ENCODE data around the gene ASS1.

The ASS1 gene

DNA sequence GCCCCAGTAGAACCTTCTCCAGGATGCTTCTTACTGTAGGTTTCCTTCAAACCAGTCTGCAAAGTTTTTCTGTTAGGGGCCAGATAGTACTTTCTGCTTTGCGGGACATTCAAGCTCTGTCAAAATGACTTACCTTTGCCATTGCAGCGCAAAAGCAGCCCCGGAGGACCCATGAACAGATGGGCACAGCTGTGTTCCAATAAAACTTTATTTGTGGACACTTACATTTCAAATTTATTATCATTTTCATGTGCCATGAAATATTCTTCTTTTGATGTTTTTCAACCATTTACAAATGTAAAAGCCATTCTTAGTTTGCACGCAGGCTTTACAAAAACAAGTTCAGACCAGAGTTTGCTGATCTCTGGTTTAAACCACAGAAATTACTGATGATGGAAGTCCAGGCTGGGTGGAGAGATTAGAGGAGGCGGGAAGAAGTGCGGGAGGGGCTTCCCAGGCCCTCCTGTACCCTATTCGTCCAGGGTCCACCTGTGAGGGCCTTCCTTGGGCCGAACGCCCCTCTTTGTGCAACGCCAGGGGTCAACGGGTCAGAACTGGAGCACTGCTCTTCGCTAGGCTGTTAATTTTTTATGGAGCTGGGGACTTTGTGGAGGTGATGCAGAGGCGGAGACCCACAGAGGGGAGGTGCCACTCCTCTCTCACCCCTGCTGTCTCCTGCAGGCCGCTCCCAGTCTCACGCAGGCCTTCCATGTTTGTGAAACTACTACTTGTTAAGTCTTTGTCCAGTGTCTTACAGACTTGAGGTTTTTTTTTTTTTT lies 7.6 kb upstream of the ASS1 start:
- no peak for DNase-seq

DNA sequence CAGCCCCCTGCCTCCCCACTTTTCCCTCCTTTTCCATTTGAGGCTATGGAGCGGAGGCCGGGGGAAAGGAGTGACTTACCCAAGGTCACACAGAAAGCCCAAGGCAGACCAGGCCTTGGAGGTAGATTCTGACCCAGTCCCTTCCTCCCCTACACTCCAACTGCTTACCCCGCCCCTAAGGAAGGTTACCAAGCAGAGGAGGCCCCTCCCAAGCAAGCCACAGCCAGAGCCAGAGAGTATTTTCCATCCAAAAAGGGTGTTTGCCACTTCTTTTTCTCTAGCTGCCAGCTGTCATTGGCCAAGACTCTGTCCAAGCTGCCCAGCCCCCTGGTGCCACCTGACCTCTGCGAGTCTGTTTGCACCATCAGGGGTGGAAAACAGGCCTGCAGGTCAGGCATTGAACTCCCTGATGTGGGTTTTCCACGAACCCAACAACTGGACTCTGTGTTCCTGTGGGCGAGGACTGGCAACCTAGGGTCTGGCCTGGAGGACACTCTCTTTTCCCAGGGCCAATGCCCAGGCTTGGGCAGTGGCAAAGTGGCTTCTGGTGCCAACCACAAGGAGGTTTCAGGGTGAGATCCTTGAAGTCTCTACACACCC lies 6.3 kb upstream of the ASS1 start:
- no peak for DNase-seq

DNA sequence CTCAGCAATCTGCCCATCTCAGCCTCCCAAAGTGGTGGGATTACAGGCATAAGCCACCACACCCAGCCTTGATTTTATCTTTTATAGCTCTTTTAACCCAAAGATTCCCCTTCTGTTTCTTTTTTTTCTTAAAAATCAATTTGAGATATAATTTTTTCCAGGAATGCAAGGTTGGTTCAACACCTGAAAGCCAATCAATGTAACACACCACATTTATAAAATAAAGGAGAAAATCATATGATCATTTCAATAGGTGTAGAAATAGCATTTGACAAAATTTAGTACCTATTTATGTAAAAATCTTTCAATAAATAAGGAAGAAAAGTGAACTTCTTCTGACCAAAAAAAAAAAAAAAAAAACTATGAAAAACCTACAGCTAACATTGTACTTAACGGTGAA lies 3.7 kb upstream of the ASS1 start:
- no peak for DNase-seq

DNA sequence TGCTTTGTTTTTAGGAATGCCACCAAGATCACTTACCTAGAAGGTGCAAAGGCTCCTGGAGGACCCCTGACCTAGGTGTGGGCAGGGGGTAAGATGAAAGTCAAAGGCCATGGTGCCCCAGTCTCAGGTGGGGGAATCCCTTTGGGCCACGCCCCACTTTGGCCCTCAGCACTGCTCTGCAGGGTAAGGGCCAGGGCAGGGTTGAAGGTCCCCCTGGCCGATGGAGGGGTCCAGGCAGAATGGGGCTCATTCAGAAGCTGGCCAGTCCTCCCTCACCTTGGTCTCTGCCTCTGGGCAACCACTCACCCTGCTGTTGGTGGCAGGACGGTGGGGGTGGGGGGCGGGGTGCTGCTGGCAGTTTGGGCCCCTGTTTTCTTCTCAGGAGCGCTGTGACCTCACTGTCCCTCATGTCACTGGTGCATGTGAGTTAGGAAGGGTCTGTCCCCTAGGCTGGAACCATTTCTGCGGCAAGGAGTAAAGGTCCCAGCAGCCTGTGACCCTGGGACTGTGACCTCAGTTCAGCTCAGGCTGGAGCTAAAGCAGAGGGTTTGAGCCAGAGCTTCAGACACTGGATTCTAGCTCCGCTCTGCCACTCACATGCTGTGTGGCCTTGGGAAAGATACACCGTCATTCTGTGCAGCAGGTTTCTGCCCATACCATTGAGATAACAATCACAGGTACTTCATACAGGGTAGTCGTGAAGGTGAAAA lies 1.9 kb upstream of the ASS1 start:
- no peak for DNase-seq

GRCh38 chr9:130443456-130443801 lies 1.3 kb upstream of the ASS1 start:
- no peak for DNase-seq

- DNase-seq = no peak
These were observed 795 bp upstream of the ASS1 start for GRCh38 chr9:130443840-130444492.

DNA sequence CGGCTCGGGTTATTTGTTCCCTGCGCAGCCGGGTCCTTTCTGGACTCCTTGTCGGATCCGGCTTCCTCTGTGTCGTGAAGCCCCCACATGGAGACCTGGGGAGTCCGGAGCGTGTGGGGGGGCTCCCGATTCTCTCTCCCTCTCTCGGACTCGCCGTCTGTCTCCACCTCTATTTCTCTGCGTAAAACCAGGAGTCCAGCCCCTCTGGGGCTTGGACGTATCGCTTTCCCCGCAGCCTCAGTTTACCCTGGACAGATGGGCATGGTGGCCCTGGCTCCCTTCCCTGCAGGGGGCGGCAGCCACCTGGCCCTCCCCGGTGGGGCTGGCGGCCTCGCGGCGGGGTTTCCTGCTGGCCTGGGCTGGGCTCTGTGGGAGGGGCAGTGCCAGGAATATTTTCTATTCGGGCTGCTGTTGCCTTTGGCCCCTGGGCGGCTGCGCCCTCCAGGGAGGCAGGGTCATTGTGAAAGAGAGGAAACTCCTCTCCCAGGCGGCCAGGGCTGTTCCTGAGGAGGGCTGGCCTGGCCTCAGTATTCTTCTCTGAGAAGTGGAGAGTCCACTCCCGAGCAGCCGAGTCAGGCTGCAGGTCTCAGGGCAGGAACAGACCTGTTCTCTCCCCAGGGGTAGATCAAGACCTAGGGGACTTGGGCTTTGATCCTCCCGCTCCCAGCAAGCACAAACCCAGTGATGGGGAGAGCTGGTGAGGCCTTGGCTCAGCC lies 665 bp downstream of the ASS1 start:
- DNase-seq = no peak

DNA sequence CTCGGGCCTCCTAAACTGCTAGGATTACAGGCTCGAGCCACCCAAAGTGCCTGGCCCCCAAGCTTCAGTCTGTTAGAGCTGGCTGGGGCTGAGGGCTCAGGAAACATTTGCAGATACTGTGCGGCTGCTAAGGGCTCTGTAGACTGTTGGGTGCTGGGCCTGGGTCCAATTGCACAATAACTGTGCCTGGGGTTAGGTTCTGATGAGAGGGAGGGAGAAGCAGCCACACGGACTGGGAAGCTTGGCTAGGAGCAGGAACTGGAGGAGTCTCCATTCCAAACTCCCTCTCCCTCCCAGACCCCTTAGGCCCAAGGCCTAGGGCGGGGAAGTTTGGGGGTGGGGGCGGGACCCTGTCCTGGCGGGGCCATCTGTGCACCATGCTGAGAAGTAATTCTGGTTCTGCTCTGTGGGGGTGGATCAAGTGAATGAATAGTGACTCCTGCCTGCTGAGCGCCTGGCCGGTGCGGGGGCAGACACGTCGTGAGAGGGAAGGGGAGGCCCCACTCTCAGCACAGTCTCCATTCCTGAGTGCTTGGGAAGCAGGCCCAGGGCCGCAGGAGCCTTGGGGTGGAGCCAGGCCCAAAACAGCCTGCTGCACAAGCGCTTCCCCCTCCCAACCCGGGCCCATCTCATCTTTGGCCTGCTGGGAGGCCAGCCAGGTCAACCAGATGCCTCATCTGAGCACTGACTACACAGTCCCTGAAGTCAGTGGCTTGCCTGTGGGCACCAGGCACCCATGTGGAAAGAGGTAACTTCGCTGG lies 1.5 kb downstream of the ASS1 start:
- DNase-seq = no peak

GRCh38 chr9:130447193-130447816 lies 2.5 kb downstream of the ASS1 start:
- DNase-seq = no peak

GRCh38 chr9:130448035-130448624 lies 3.4 kb downstream of the ASS1 start:
- peak; percentile 35 for DNase-seq

DNA sequence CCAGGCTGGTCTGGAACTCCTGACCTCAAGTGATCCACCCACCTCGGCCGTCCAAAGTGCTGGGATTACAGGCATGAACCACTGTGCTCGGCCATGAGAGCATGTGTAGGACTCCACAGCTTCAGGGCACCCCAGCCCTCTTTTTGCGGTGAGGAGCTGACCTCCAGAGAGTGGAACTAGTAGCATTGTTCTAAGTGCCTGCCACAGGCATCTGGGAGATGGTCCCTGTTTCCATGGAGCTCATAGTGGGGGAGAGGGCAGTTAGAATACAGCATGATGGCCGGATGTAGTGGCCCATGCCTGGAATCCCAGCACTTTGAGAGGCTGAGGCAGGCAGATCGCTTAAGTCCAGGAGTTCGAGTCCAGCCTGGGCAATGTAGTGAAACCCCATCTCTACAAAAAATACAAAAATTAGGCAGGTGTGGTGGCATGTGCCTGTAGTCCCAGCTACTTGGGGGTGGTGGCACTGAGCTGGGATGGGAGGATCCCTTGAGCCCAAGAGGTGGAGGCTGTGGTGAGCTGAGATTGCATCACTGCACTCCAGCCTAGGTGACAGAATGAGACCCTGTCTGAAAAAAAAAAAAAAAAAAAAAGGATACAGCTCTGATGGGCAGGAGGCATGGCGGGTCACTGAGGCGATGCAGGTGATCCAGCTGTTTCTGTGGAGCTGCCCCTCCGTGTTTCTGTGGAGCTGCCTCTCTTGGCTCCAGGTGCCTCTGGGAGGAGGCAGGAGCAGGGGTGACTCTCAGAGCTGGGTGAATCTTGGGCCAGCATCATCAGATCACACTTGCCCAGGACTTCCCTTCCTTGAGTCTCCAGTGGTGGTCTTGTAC lies 4.2 kb downstream of the ASS1 start:
- no peak for DNase-seq

GRCh38 chr9:130450344-130451003 lies 5.7 kb downstream of the ASS1 start:
- DNase-seq = no peak

DNA sequence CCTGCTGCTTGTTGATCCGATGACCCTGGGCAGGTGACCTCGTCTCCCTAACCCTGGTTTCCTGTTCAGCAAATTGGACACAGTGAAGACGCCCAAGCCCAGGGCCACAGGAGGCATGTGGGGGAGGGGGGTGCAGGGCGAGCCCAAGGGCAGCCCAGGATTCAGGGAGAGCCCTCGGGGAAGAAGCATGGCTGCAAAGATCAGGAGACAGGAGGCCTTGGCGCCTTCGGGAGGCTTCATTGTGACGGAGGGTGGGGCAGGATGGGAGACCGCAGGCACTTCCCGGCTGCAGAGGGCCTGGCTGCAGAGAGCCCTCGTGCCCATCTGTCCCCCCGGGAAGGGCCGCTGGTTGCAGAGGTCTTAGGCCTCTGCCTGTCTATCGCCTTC lies 6.2 kb downstream of the ASS1 start:
- DNase-seq = no peak

- peak; percentile 81 for DNase-seq
These were observed 7.0 kb downstream of the ASS1 start for GRCh38 chr9:130451509-130452388.

- DNase-seq = no peak
These were observed 8.1 kb downstream of the ASS1 start for GRCh38 chr9:130452835-130453234.

DNA sequence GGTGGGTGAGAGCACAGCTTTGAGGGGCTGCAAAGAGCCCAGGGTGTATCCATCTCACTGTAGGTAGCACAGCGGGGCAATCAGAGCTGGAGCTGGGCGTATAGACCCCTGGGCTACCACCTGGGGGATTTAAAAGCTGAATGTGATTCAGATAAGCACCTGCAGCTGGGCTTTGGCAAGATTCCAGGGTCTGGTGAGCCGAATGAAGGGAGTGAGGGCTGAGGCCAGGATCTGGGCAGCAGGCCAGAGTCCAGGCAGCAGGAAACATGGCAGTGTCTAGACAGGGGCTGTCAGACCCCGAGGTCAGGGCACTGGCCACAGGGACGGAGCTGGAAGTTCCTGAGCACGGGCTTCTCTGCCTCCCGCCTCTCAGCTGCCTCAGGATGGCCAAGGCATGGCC lies 8.7 kb downstream of the ASS1 start:
- peak; percentile 20 for DNase-seq

- DNase-seq = no peak
These were observed 9.5 kb downstream of the ASS1 start for GRCh38 chr9:130454096-130454811.

- no peak for DNase-seq
These were observed 10.1 kb downstream of the ASS1 start for GRCh38 chr9:130454812-130455325.
